ENCODE results near the gene RBM10.

DNA sequence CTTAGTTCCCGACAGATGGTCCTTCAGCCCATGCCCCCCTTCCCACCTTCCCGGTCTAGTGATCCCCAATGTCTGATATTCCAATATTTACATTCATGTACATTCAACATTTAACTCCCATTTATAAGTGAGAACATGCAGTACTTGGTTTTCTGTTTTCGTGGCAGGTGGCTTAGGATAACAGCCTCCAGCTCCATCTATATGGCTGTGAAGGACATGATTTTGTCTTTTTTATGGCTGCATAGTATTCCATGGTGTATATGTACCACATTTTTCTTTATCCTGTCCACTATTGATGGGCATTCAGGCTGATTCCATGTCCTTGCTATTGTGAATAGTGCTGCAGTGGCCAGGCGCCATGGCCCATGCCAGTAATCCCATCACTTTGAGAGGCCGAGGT lies 13.8 kb downstream of the RBM10 start:
- TF ChIP-seq, protein P1, sequence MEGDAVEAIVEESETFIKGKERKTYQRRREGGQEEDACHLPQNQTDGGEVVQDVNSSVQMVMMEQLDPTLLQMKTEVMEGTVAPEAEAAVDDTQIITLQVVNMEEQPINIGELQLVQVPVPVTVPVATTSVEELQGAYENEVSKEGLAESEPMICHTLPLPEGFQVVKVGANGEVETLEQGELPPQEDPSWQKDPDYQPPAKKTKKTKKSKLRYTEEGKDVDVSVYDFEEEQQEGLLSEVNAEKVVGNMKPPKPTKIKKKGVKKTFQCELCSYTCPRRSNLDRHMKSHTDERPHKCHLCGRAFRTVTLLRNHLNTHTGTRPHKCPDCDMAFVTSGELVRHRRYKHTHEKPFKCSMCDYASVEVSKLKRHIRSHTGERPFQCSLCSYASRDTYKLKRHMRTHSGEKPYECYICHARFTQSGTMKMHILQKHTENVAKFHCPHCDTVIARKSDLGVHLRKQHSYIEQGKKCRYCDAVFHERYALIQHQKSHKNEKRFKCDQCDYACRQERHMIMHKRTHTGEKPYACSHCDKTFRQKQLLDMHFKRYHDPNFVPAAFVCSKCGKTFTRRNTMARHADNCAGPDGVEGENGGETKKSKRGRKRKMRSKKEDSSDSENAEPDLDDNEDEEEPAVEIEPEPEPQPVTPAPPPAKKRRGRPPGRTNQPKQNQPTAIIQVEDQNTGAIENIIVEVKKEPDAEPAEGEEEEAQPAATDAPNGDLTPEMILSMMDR (conservative IDR thresholded peaks at IDR 0.05 in 1 of 2, IDR thresholded peaks at IDR 0.05 in 1 of 2; ENCODE audit: low read depth in 1 of 2, low read length in 2 of 2), result no peak
- TF ChIP-seq EZH2 (IDR thresholded peaks at IDR 0.05; ENCODE audit: low read length, missing control alignments), result no peak

Measured in fibroblast of lung (primary cell).